Vagina (tissue), 2 donors: Measurements from ENCODE around the gene XIRP2.

Experiments used
- POLR2A ChIP-seq, 2 donors: fragments of 450-650 bp; IDR thresholded peaks; one replicate each; pipeline ENCODE4 v1.6.1; 2017; ENCODE audit warnings: antibody characterized with exemption in 2 of 2, mild to moderate bottlenecking in 2 of 2, moderate library complexity in 2 of 2
- POLR2AphosphoS5 ChIP-seq, 2 donors: sonication (generic); formaldehyde crosslinking; IDR thresholded peaks; one replicate each; pipeline ENCODE4 v1.9.0; 2017; ENCODE audit warnings: antibody characterized with exemption in 2 of 2, mild to moderate bottlenecking in 2 of 2, low read depth in 1 of 2; ENCODE audit not compliant: insufficient read depth in 1 of 2
- TF ChIP-seq, protein P1 (sequence below), 3 experiments: fragments of 450-650 bp in 2 of 3; fragments of 200-600 bp in 1 of 3; sonication (generic) in 1 of 3; IDR thresholded peaks; one replicate each; pipeline ENCODE4 v1.5.1; 2017 to 2019; ENCODE audit warnings: antibody characterized with exemption in 3 of 3, mild to moderate bottlenecking in 2 of 3, moderate library complexity in 2 of 3

DNA sequence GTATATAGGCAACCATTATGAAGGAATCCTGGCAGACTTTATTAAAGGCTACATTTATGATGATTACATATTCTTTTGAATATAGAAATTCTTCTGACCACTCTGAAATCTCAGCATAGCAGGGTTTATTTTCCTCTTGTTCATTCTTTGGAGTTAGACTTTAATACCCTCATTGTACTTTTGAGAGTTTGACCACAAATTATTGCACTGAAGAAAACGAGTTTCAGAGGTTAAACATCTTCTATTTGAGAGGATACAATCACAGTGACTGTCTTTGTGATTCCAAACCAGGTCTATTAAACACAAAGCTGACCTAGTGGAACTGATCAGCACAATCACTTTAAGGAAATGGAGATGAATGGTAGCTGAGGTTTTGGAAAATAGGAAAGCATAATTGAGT is 71.3 kb downstream of the XIRP2 start:
- TF ChIP-seq, protein P1, sequence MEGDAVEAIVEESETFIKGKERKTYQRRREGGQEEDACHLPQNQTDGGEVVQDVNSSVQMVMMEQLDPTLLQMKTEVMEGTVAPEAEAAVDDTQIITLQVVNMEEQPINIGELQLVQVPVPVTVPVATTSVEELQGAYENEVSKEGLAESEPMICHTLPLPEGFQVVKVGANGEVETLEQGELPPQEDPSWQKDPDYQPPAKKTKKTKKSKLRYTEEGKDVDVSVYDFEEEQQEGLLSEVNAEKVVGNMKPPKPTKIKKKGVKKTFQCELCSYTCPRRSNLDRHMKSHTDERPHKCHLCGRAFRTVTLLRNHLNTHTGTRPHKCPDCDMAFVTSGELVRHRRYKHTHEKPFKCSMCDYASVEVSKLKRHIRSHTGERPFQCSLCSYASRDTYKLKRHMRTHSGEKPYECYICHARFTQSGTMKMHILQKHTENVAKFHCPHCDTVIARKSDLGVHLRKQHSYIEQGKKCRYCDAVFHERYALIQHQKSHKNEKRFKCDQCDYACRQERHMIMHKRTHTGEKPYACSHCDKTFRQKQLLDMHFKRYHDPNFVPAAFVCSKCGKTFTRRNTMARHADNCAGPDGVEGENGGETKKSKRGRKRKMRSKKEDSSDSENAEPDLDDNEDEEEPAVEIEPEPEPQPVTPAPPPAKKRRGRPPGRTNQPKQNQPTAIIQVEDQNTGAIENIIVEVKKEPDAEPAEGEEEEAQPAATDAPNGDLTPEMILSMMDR (IDR thresholded peaks at IDR 0.05): no peak
- TF ChIP-seq POLR2AphosphoS5 (IDR thresholded peaks at IDR 0.05; ENCODE audit: insufficient read depth in 1 of 2, low read depth in 1 of 2) (no peak), POLR2A (IDR thresholded peaks at IDR 0.05) (no peak)
